Vagina (tissue), 2 donors: ENCODE measurements around the gene KIRREL3. TPM values are rescaled to one million over a fixed set of nuclear protein-coding genes. Genes with fewer than 3 reads are reported as not detected.

Source experiments
- DNase-seq, 2 donors: peaks; one replicate each; pipeline ENCODE4 v3.0.0-alpha.2; 2017; ENCODE audit errors: extremely low spot score in 2 of 2
- H3K27ac ChIP-seq: fragments of 200-600 bp; sonication (generic); one replicate; pipeline ENCODE4 v1.5.1; 2019
- H3K27me3 ChIP-seq: fragments of 200-600 bp; sonication (generic); one replicate; pipeline ENCODE4 v1.5.1; 2019
- H3K36me3 ChIP-seq, 2 donors: fragments of 200-600 bp; sonication (generic); one replicate each; pipeline ENCODE4 v1.5.1; 2017 to 2019
- H3K4me1 ChIP-seq: fragments of 200-600 bp; sonication (generic); one replicate; pipeline ENCODE4 v1.5.1; 2019
- H3K4me3 ChIP-seq, 2 donors: fragments of 200-600 bp; sonication (generic); 1 replicate in 1 of 2; 2 replicates in 1 of 2; pipeline ENCODE4 v1.5.1; 2016 to 2019
- H3K9me3 ChIP-seq: fragments of 200-600 bp; sonication (generic); one replicate; pipeline ENCODE4 v1.5.1; 2019
- CTCF ChIP-seq, 3 experiments: fragments of 450-650 bp in 2 of 3; fragments of 200-600 bp in 1 of 3; sonication (generic) in 1 of 3; IDR thresholded peaks; one replicate each; pipeline ENCODE4 v1.5.1; 2017 to 2019; ENCODE audit warnings: antibody characterized with exemption in 3 of 3, mild to moderate bottlenecking in 2 of 3, moderate library complexity in 2 of 3
- POLR2A ChIP-seq, 2 donors: fragments of 450-650 bp; IDR thresholded peaks; one replicate each; pipeline ENCODE4 v1.6.1; 2017; ENCODE audit warnings: antibody characterized with exemption in 2 of 2, mild to moderate bottlenecking in 2 of 2, moderate library complexity in 2 of 2
- POLR2AphosphoS5 ChIP-seq, 2 donors: sonication (generic); formaldehyde crosslinking; IDR thresholded peaks; one replicate each; pipeline ENCODE4 v1.9.0; 2017; ENCODE audit warnings: antibody characterized with exemption in 2 of 2, mild to moderate bottlenecking in 2 of 2, low read depth in 1 of 2; ENCODE audit not compliant: insufficient read depth in 1 of 2
- intact Hi-C: fragments of 100-400 bp; cut with DNase I; formaldehyde crosslinking; loops from one replicate; pipeline ENCODE4 v1.15.1; 2023
- total RNA-seq: library from RNA; depleted of rRNA; stranded (reverse); fragments of >200 nt; gene quantifications from one replicate; pipeline ENCODE4 v1.2.3, GENCODE V29; 2016

Gene KIRREL3
- total RNA-seq, 1 donor from 2014 or later = not detected

- H3K36me3 ChIP-seq = no peaks in the 10 kb centered on the region
- intact Hi-C loops = no loop called here
- TF ChIP-seq CTCF (IDR thresholded peaks at IDR 0.05) (no peak), POLR2AphosphoS5 (IDR thresholded peaks at IDR 0.05; ENCODE audit: insufficient read depth in 1 of 2, low read depth in 1 of 2) (no peak), POLR2A (IDR thresholded peaks at IDR 0.05) (no peak)
- no peak overlapping the region for H3K27ac ChIP-seq
- no peak overlapping the region for H3K4me3 ChIP-seq
- no peaks in the 10 kb centered on the region for H3K9me3 ChIP-seq
- H3K4me1 ChIP-seq = no peaks in the 10 kb centered on the region
- no peaks in the 10 kb centered on the region for H3K27me3 ChIP-seq
- DNase-seq = no peak
These were observed 98.8 kb downstream of the KIRREL3 start for GRCh38 chr11:126901783-126902182.

- H3K4me3 ChIP-seq = no peak overlapping the region
- no peak overlapping the region for H3K27ac ChIP-seq
These were observed 100.4 kb downstream of the KIRREL3 start for GRCh38 chr11:126899961-126900748.

GRCh38 chr11:126898802-126899201 lies 101.8 kb downstream of the KIRREL3 start:
- H3K4me3 ChIP-seq = no peak overlapping the region
- no peak for DNase-seq
- no peak overlapping the region for H3K27ac ChIP-seq
- H3K27me3 ChIP-seq = no peaks in the 10 kb centered on the region
- no peaks in the 10 kb centered on the region for H3K4me1 ChIP-seq
- no peak for TF ChIP-seq POLR2A (IDR thresholded peaks at IDR 0.05)
- TF ChIP-seq CTCF (IDR thresholded peaks at IDR 0.05) = no peak
- no peak for TF ChIP-seq POLR2AphosphoS5 (IDR thresholded peaks at IDR 0.05; ENCODE audit: insufficient read depth in 1 of 2, low read depth in 1 of 2)
- H3K9me3 ChIP-seq = no peaks in the 10 kb centered on the region
- H3K36me3 ChIP-seq = no peaks in the 10 kb centered on the region
- intact Hi-C loops = no loop called here

More at GRCh38 chr11:126899961-126900748, 100.4 kb downstream of the KIRREL3 start:
- Histone ChIP-seq H3K27me3 (no peaks in the 10 kb centered on the region), H3K9me3 (no peaks in the 10 kb centered on the region), H3K4me1 (no peaks in the 10 kb centered on the region), H3K36me3 (no peaks in the 10 kb centered on the region)
- intact Hi-C loops = no loop called here
- TF ChIP-seq POLR2AphosphoS5 (IDR thresholded peaks at IDR 0.05; ENCODE audit: insufficient read depth in 1 of 2, low read depth in 1 of 2) (no peak), CTCF (IDR thresholded peaks at IDR 0.05) (no peak), POLR2A (IDR thresholded peaks at IDR 0.05) (no peak)
- no peak for DNase-seq

GRCh38 chr11:126897430-126897829 lies 103.1 kb downstream of the KIRREL3 start:
- Histone ChIP-seq H3K27me3 (no peaks in the 10 kb centered on the region), H3K4me1 (no peaks in the 10 kb centered on the region), H3K36me3 (no peaks in the 10 kb centered on the region), H3K9me3 (no peaks in the 10 kb centered on the region), H3K4me3 (no peak overlapping the region), H3K27ac (no peak overlapping the region)
- intact Hi-C loops = no loop called here
- TF ChIP-seq POLR2AphosphoS5 (IDR thresholded peaks at IDR 0.05; ENCODE audit: insufficient read depth in 1 of 2, low read depth in 1 of 2) (no peak), POLR2A (IDR thresholded peaks at IDR 0.05) (no peak), CTCF (IDR thresholded peaks at IDR 0.05) (no peak)
- DNase-seq = no peak

GRCh38 chr11:126896025-126896424 lies 104.5 kb downstream of the KIRREL3 start:
- H3K27me3 ChIP-seq = no peaks in the 10 kb centered on the region
- H3K36me3 ChIP-seq = no peaks in the 10 kb centered on the region
- no peak for DNase-seq
- TF ChIP-seq POLR2AphosphoS5 (IDR thresholded peaks at IDR 0.05; ENCODE audit: insufficient read depth in 1 of 2, low read depth in 1 of 2) = no peak
- no peak for TF ChIP-seq CTCF (IDR thresholded peaks at IDR 0.05)
- TF ChIP-seq POLR2A (IDR thresholded peaks at IDR 0.05) = no peak
- intact Hi-C loops = no loop called here
- H3K27ac ChIP-seq = no peak overlapping the region
- no peaks in the 10 kb centered on the region for H3K4me1 ChIP-seq
- H3K4me3 ChIP-seq = no peak overlapping the region
- no peaks in the 10 kb centered on the region for H3K9me3 ChIP-seq
